C4-2B (cell line): Measurements from ENCODE around the gene TPSB2.
"Not testable (repeated sequence)": the region's sequence is repeated elsewhere in the genome, so short reads cannot be mapped to it uniquely, and the experiment has no call there.

Experiments
- H3K27ac ChIP-seq: fragments of 450-650 bp; 2 replicates; pipeline ENCODE4 v1.5.1; 2017
- ZFX ChIP-seq: fragments of 450-650 bp; IDR thresholded peaks from 2 replicates; pipeline ENCODE4 v1.6.1; 2017
- TF ChIP-seq, protein P1 (sequence below): fragments of 450-650 bp; conservative IDR thresholded peaks from 2 replicates; pipeline ENCODE4 v1.5.1; 2017; ENCODE audit warnings: mild to moderate bottlenecking

The TPSB2 gene

DNA sequence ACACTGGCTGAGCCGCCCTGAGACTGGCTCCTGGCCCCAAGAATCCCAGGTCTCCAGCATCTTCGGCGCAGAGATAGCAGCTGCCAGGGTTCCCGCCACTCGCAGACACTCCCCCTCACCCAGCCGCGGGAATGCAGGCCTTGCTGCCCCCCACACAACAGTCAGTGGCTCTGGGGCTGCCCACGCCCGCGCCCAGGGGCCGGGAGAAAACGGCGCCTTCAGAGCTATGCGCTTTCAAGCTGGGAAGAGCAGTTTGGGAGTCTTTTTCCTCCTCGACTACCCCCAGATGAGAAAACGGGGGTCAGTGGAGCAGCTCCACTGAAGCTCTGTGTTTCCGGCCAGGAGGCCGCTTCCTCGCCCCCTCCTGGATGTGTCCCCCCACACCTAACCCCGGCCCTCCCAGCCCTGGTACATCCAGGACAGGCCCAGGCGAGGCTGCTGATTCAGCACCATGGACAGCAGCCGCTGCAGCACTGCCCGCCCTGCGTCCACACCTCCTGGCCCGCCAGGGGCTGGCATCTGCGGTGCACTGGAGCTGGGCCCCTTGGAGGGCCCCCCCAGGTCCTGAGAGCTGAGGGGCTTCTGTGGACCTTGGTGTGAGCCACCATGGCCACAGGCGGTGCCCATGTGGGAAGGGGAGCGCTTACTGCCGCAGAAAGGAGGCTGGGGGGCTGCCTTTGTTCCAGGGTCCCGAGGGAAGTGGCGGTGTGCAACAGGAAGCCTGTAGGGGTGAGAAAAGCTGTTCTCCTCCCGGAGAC lies 41.4 kb downstream of the TPSB2 start:
- TF ChIP-seq, protein P1, sequence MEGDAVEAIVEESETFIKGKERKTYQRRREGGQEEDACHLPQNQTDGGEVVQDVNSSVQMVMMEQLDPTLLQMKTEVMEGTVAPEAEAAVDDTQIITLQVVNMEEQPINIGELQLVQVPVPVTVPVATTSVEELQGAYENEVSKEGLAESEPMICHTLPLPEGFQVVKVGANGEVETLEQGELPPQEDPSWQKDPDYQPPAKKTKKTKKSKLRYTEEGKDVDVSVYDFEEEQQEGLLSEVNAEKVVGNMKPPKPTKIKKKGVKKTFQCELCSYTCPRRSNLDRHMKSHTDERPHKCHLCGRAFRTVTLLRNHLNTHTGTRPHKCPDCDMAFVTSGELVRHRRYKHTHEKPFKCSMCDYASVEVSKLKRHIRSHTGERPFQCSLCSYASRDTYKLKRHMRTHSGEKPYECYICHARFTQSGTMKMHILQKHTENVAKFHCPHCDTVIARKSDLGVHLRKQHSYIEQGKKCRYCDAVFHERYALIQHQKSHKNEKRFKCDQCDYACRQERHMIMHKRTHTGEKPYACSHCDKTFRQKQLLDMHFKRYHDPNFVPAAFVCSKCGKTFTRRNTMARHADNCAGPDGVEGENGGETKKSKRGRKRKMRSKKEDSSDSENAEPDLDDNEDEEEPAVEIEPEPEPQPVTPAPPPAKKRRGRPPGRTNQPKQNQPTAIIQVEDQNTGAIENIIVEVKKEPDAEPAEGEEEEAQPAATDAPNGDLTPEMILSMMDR, result no peak
- no peak for TF ChIP-seq ZFX
- no peak overlapping the region for H3K27ac ChIP-seq

DNA sequence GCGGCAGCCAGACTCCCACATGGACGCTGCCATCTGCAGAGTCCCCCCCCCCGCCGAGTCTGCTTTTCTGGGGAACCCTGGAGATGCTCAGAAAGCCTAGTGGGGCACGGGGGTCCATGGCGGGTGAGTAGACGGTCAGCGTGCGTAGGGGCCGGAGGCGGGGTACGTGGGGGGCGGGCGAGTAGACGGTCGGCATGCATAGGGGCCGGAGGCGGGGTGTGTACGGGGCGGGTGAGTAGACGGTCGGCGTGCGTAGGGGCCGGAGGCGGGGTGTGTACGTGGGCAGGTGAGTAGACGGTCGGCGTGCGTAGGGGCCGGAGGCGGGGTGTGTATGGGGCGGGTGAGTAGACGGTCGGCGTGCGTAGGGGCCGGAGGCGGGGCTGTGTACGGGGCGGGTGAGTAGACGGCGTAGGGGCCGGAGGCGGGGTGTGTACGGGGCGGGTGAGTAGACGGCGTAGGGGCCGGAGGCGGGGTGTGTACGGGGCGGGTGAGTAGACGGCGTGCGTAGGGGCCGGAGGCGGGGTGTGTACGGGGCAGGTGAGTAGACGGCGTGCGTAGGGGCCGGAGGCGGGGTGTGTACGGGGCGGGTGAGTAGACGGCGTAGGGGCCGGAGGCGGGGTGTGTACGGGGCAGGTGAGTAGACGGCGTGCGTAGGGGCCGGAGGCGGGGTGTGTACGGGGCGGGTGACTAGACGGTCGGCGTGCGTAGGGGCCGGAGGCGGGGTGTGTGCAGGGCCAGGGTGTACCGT lies 44.4 kb downstream of the TPSB2 start:
- H3K27ac ChIP-seq, result not testable (repeated sequence)

DNA sequence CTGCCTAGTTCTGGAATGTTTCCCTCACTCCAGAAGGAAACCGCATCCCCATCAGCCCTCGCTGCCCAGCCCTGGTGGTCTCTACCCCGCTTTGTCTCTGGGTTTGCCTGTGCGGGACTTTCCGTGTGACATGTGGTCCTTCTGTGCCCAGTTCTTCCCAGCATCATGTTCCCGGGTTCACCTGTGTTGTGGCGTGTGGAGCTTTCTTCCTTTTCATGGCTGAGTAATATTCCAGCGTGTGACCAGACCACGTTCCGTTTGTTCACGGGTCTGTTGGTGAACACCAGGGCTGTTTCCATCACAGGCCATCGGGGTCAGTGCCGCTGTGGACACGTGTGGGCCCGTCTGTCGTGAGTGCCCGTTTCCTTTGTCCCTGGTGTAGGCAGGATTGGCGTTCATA lies 45.0 kb downstream of the TPSB2 start:
- no peak for TF ChIP-seq ZFX
- TF ChIP-seq, protein P1, result no peak
- H3K27ac ChIP-seq, result no peak overlapping the region

DNA sequence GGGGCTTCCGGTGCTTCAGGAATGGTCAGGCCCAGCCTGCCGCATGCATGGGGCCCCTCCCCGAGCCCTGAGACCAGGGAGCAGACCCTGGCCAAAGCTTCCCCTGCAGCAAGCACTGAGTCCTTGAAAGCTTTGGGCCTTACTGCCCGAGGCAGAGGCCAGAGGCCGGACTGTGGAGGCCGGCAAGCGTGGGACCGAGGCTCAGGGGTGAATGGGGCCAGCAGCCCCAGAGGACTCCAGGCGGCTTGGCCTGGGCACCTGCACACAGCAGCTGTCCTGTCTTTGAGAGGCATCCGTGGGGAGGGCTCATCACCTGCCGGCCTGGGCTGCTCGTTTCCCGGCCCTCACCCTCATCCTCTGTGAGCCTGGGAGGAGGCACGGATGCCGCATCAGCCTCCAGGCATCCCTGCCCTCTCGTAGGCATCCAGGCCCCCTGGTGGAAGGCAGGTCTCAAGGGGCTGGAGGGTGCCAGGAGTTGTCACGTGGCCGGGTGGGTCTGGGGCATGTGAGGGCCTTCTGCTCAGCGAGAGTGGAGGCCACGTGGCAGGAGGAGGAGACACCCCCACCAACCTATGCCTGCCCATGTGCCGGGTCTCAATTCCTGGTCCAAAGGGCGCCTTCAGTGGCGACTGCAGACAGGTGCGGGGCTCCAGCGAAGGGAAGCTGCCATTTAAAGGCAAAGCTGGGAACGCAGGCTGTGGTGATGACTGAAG lies 45.7 kb downstream of the TPSB2 start:
- no peak overlapping the region for H3K27ac ChIP-seq
- TF ChIP-seq ZFX, result no peak
- TF ChIP-seq, protein P1, result no peak; the same call in 1 of the 2 replicates

DNA sequence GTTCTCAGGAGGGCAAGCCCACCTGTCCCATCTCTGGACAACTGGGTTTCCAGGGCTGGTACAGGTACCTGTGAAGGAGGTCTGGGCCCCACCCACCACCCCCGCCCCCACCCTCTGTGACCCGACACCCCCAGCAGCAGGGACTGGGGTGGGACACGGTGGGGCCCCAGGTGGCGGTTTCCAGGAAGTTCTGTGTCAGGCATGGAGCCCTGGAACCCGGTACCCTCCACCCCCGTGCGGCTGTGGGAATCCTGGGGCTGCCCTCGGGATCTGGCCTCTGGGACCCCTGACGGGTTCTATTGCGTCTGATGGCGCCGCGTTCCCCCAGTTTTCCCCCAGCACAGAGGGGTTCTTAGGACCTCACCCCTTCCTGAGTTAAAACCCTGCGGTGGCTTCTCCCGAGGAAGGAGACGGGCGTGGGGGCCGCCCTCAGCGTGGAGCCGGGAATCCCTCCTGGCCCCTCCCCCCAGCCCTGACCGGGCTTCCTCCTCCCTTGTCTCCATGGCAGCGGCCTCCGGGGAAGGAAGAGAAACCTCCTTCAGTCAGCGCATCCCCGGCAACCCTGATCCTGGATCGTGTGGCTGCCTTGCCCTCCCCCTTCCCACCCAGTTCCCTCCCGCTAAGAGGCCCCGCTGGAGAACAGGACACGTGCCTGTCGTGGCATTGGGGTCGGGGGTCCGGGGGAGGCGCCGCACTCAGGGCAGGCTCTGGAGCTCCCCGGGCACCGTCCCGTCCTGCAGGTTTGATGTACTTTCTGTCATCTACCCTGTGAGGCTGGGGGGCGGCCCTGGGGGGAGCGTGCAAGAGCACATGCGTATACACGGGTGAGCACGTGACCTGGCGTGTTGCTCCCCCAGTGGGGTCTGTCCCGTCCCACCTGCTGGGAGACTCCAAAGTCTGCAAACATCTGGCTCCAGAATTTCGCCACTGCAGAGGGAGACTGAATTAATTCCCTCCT lies 46.8 kb downstream of the TPSB2 start:
- H3K27ac ChIP-seq, result peak overlapping the region; percentile 37; the same call in 1 of the 2 replicates
- TF ChIP-seq, protein P1, result no peak
- TF ChIP-seq ZFX, result no peak

DNA sequence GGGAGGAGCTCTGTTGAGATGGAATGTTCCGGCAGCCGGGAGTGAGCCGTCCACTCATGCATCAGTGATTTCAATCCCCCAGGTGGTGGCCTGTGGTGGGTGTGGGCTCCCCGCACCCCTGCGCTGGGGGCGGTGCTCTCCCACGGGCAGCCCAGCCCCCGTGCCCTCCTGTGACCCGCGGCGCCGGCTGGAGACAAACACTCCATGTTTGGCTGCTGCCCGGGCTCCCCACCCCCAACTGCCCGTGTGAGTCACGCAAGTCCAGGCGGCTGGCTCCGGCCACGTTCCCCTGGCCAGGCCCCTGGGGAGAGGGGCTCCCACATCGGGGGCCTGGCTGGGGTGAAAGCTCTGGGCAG lies 47.7 kb downstream of the TPSB2 start:
- H3K27ac ChIP-seq, result peak overlapping the region; percentile 37
- no peak for TF ChIP-seq ZFX
- TF ChIP-seq, protein P1, result no peak
